NCI-H226 (cell line): ENCODE results near the gene ELFN1.
"Not testable (repeated sequence)": the region's sequence is repeated elsewhere in the genome, so short reads cannot be mapped to it uniquely, and the experiment has no call there.

Experiments used
- DNase-seq: peaks from one replicate; pipeline ENCODE4 v3.0.0-alpha.2; 2015

The ELFN1 gene

GRCh38 chr7:1762238-1762945, 92.3 kb downstream of the ELFN1 start:
- no peak for DNase-seq

GRCh38 chr7:1763033-1763432, 93.0 kb downstream of the ELFN1 start:
- DNase-seq = no peak

DNA sequence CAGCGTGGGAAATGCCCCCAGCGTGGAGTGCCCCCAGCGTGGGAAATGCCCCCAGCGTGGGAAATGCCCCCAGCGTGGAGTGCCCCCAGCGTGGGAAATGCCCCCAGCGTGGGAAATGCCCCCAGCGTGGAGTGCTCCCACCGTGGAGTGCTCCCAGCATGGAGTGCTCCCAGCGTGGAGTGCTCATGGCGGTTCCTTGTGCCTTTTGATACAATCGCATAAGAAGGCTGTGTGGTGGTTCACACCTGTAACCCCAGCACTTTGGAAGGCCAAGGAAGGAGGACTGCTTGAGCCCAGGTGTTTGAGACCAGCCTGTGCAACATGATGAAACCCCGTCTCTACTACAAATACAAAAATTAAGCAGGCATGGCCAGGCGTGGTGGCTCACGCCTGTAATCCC, 93.8 kb downstream of the ELFN1 start:
- DNase-seq = not testable (repeated sequence)

- no peak for DNase-seq
Measured at GRCh38 chr7:1765336-1765735, 95.3 kb downstream of the ELFN1 start.

DNA sequence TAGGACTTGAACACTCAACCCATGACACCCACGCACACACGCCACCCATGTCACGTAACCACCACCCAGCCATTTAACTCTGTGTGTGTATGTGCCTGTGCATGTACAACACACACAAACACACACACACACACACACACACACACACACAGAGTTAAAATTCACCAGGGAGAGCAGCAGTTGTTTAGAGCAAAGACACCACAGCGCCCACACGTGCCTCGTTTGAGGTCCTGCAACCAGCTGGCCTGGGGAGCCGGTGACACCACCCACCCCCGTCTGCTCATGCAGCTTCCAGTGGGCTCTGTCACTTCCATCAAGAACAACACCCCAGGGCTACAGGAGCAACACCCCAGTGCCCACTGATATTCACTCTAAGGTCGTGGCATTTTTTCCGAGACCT, 97.4 kb downstream of the ELFN1 start:
- DNase-seq = no peak

GRCh38 chr7:1768832-1769231, 98.8 kb downstream of the ELFN1 start:
- peak; percentile 1 for DNase-seq

GRCh38 chr7:1769286-1770200, 99.5 kb downstream of the ELFN1 start:
- DNase-seq = no peak

GRCh38 chr7:1770331-1770730, 100.3 kb downstream of the ELFN1 start:
- peak; percentile 0 for DNase-seq

DNA sequence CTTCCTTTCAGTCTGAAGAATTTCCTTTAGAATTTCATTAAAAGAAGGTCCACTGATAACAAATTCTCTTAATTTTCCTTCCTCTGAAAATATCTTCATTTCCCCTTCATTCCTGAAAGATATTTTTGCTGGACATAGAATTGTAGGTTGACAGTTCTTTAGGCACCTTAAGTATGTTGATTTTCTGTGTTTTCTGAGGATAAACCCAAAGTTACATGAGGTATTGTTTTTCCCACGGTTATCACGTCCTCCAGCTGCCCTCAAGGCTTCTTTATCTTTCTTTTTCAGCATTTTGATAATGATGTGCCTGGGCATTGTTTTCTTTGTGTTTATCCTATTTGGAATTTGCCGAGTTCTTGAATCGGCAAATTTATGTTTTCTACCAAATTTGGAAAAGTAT, 105.3 kb downstream of the ELFN1 start:
- DNase-seq = peak; percentile 0

GRCh38 chr7:1777122-1777521, 107.0 kb downstream of the ELFN1 start:
- peak; percentile 0 for DNase-seq

GRCh38 chr7:1779445-1779844, 109.4 kb downstream of the ELFN1 start:
- peak; percentile 1 for DNase-seq

GRCh38 chr7:1781369-1781768, 111.3 kb downstream of the ELFN1 start:
- no peak for DNase-seq

DNA sequence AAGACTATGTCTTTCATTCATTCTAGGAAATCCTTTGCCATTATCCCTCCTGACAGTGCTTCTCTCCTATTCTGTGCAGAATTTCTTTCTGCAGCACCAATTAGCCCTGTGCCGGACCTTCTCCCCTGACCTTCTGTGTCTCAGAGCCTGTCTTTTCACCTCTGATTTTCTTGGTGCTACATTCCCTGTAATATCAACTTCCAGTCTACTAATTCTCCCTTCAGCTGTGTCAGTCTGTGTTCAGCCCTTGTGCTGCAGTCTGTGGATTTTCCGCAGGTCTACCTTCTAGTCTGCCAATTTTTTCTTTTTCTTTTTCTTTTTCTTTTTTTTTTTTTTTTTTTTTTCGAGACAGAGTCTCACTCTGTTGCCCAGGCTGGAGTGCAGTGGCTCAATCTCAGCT, 115.8 kb downstream of the ELFN1 start:
- DNase-seq = no peak

DNA sequence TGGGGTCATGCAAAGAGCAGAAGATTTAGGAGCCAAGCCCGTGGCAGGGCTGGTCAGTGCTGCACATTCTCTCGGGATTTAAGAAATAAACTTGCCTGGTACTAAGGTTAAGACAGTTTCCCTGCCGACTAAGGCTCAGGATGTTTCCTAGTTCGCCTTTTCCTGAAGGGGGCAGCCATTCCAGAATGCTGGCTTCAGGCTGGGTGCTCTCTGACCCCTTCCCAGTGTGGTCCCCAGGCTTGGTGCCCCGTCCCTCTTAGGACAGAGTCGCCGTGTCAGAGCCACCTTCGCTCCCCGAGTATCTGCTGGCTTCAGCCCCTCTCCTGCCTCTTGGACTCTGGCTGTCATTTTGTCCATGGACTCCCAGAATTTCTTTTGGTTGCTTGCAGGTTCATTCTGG, 117.2 kb downstream of the ELFN1 start:
- peak; percentile 0 for DNase-seq

DNA sequence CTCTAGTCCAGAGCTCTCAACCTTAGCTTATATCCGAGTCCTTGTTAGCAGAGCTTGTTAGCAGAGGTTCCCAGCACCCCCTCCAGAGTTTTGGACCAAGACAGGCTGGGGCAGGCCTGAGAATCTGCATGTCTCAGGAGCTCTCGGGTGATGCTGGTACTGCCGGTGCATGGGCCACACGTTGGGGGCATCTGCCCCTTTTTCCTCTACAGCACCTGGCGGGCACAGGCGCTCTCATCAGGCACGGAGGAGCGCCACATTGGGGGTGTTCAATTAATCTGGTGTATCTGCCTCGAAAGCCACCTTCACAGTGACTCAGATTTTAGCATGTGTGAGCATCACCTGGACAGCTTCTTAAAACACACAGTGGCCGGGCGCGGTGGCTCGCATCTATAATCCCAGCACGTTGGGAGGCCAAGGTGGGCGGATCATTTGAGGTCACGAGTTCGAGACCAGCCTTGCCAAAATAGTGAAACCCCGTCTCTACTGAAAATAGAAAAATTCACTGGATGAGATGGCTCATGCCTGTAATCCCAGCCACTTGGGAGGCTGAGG, 117.7 kb downstream of the ELFN1 start:
- peak; percentile 0 for DNase-seq

DNA sequence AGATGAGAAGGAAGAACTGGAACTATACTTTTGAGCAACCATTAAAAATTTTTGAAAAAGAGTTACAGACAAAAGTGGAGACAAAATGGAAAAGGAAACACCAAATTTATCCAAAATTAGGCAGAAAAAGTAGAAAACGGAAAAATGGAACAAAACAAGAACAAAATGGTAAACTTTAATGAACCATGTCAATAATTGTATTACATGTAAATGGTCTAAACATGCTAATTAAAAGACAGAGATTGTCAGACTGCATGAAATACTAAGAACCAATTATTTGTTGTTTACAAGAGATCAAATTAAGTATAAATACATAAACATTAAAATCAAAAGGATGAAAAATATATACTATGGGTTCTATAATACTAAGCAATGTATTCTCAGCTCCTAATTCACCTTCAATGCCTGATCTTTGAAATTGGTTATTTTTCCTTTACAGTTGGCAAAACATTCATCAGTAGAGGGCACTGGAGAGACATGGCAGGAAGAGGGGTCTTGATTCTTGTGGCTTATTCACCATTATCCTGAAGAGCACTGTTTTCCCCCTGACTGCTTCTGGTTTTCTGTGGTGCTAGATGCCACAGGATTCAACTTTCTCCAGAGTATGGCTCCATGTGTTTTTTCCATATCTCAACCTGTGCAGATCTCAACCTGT, 124.9 kb downstream of the ELFN1 start:
- no peak for DNase-seq
